ENCODE results near the gene BOD1L1. TPM values are rescaled to one million over a fixed set of nuclear protein-coding genes. Genes with fewer than 3 reads are reported as not detected.
"Not testable (repeated sequence)": the region's sequence is repeated elsewhere in the genome, so short reads cannot be mapped to it uniquely, and the experiment has no call there.

Gene BOD1L1
- total RNA-seq, 1 experiment from 2014 or later: 10.3 TPM

DNA sequence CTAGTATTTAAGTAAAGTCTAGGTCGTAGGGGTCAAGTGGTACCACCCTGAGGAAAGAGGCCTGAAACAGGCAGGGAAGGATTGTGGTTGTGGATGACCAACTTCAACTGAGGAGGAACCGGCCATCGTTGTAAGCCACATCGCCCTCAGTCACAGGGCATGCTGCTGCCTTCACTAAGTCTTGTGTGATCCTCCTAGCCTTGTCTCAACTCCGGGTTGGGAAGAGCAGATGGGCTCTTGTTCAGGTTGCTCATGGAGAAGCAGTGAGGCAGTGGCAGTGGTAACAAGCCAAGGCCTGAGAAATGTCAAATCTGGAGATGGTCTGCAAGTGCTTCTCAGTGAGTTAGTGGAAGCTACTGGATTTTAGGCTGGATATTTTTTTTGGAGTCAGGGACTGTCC lies 60.4 kb downstream of the BOD1L1 start:
- DNase-seq (ENCODE audit: low spot score): no peak
- in situ Hi-C loops (cut with HindIII; ENCODE audit: low sequenced_read_pairs): no loop called here

DNA sequence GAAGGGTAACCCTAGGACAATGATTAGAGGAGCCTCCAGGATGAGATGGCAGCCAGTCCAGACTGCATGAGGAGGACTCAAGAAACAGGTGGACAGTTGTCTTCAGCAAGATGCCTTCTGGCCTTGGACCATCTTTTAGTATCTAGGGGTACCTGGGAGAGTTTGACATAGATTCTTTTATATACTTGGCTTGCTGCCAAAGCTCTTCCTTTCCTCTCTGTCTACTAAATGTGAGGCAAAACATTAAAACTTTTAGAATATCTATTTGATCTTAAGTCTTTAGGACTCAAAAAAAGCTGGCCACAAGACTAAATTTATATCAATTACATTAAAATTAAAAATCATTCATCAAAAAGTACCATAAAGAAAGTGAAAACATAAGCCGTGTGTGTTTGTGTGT lies 64.6 kb downstream of the BOD1L1 start:
- in situ Hi-C loops (cut with HindIII; ENCODE audit: low sequenced_read_pairs): no loop called here

DNA sequence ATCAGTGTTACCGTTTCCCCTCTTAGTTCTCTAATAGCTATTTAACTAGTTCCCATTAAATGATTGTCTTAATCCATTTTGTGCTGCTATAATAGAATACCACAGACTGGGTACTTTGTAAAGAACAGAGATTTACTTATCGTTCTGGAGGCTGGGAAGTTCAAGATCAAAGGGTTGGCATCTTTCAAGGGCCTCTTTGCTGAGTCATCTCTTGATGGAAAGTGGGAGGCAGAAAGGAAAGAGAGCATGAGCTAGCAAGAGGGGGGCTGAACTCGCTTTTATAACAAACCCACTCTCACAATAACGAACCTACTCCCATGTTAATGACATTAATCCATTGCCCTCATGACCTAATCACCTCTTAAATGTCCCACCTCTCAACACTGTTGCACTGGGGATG lies 65.9 kb downstream of the BOD1L1 start:
- no peak for DNase-seq (ENCODE audit: low spot score)
- in situ Hi-C loops (cut with HindIII; ENCODE audit: low sequenced_read_pairs): no loop called here

More for the DNA sequence above, 64.6 kb downstream of the BOD1L1 start:
- no peak for DNase-seq (ENCODE audit: low spot score)

DNA sequence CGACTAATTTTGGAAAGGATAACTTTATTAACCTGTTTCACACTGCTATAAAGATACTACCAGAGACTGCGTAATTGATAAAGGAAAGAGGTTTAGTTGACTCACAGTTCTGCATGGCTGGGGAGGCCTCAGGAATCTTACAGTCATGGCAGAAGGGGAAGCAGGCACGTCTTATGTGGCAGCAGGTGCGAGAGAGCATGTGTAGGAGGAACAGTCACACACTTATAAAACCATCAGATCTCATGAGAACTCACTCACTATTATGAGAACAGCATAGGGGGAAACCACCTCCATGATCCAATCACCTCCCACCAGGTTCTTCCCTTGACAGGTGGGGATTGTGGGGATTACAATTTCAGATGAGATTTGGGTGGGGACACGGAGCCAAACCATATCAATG lies 67.4 kb downstream of the BOD1L1 start:
- in situ Hi-C loops (cut with HindIII; ENCODE audit: low sequenced_read_pairs); DNase-seq (ENCODE audit: low spot score): not testable (repeated sequence)

DNA sequence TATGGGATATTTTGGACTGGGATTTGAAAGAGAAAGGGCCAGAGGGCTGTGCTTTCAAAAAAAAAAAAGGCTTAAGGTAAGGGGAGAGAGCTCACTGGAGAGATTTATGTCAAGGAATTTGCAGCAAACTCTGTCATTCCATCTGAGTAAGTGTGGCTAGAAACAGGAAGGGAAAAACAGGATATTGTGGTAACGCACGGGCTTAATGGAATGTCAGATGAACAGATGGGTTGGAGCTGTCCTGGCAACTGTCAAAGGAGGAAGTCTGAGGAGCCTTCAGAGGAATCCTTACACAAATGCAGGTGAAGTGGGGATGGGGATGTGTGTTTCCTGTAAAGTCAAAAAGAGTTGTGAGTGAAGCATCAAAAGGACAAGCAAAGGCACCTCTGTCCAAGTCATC lies 68.1 kb downstream of the BOD1L1 start:
- DNase-seq (ENCODE audit: low spot score): no peak
- in situ Hi-C loops (cut with HindIII; ENCODE audit: low sequenced_read_pairs): no loop called here

DNA sequence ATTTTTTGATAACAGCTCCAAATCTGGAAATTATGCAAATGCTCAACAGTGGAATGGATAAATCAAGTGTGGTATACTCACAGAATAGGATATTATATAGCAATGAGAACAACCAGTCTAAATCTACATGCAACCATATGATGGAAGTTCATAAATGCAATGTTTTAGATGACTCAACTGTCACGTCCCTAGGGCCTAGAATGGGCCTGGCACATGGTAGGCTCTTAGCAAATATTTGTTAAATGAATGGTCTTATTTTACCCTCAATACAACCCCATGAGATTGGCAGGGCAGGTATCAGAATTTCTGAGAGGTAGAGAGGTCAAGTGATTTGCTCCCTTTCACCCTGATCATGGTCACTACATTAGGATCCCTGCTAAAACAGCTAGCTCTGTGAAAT lies 68.6 kb downstream of the BOD1L1 start:
- DNase-seq (ENCODE audit: low spot score): no peak
- in situ Hi-C loops (cut with HindIII; ENCODE audit: low sequenced_read_pairs): no loop called here

DNA sequence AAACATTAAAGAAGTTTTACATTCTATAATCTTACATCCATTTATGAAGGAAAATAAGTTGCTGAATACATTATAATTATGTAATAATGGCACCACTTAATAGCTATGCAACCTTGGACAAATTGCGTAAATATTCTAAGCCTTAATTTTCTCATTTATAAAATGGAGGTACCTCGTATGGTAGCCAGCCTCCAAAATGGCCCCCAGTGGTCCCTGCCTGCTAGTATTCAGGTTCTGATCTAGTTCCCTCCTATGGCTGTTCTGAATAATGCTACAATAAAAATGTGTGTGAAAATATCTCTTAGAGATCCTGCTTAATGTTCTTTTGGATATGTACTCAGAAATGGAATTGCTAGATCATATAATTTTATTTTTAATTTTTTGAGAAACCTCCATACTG lies 72.2 kb downstream of the BOD1L1 start:
- no peak for DNase-seq (ENCODE audit: low spot score)
- in situ Hi-C loops (cut with HindIII; ENCODE audit: low sequenced_read_pairs): no loop called here

DNA sequence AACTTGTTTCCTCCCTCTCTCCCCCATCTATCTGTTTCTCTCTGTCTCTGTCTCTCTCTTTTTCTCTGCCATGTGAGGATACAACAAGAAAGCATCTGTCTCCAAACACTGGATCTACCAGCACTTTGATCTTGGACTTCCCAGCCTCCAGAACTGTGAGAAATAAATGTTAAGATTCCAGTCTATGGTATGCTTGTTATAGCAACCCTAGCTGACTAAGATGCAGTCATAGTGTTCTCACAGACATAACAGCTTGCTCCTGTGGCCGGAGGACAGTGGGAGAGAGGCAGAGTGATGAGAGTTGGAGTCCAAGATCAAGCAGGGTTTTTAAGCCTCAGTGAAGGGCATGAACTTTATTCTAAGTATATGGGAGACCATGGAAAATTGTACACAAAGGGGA lies 74.4 kb downstream of the BOD1L1 start:
- DNase-seq (ENCODE audit: low spot score): no peak
- in situ Hi-C loops (cut with HindIII; ENCODE audit: low sequenced_read_pairs): no loop called here

DNA sequence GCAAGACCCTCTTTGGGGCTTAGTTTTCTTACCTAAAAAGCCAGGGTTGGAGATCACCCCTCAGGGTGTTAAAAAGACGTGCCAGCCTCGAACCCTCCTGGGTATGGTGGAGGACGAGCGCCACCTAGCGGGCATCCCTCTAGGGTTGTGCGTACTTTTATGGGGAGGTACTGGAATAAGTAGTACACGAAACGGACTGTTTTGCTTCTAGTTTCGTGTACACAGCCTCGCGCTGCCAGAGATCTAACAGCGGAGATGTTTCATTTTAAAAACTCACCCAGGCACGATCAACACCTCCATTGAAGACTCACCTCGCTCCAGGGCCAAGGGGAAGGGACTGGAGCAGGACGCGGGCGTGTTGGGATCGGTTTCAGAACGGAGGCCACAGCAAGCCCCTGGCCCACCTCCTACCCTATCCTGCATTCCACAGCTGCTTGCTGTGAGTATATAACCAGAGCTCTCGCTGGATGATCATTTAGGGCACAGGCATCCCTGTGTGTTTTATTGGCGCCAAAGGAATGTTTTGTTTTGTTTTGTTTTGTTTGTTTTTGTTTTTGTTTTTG lies 78.5 kb downstream of the BOD1L1 start:
- in situ Hi-C loops (cut with HindIII; ENCODE audit: low sequenced_read_pairs): no loop called here
- peak; percentile 51 for DNase-seq (ENCODE audit: low spot score)

DNA sequence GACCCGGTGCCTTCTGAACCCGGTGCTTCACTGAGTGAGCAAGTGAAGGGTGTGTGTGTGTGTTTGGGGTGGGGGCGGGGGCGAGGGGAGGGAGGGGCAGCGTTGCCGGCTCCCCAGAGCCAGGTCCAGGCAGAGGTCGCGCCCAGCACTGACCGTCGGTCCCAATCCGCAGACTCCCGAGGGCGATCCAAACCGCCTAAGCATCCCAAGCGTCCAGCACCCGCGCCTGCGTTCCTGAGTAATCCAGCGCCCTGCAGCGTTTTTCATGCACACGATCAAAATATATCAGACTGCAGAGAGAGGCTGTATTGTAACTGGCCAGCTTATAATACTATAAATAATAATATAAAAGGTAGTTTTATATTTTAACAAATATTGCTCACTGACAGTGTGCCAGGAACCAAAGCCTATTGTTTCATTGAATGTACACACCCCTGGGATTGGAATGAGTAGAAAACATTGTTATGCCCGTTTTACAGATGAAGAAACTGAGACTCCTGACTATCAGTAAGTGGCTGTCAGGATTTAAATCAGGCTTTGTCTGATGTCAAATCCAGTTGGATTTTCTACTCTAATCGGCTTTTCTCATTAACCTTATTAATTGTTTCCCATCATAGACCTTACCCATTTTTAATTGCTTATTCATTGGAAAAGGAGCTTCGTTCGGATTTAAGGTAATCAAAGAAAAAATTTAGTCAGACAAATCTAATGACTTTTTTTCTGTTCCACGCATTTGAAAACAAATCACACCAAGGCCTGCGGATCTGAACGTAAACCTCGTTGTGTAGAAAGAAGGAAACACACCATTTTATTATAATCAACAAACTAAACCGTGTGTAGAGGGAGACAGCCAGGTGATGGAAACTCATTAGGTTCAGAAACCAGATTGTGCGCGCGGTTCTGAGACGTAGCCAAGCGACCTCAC lies 79.2 kb downstream of the BOD1L1 start:
- DNase-seq (ENCODE audit: low spot score): no peak
- in situ Hi-C loops (cut with HindIII; ENCODE audit: low sequenced_read_pairs): no loop called here

DNA sequence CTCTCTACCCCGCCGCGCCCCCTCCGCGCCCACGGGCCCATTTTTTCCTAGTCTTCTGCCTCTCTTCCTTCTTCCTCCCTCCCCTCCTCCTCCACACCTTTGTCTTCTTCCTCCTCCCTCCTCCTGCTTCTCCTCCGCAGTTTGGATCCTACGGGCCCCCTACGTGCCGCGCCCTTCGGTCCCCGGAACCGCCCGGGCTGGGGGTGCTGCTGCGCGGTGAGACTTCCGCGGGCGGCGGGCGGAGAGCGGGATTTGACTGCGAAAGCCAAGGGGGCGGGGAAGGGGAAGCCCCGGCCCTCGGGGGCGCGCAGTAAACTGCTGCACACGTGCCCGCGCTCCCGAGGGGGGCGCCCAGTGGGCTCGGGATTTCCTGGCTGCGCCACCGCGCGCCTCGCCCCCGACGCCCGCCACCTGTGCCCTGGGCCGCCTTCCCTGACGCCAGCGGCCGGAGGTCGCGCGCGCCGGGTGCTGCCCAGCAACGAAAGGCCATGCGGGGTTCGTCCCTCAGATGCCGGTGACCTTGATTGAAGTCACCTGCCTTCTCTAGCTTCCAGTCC lies 80.0 kb downstream of the BOD1L1 start:
- in situ Hi-C loops (cut with HindIII; ENCODE audit: low sequenced_read_pairs): no loop called here
- DNase-seq (ENCODE audit: low spot score): no peak

DNA sequence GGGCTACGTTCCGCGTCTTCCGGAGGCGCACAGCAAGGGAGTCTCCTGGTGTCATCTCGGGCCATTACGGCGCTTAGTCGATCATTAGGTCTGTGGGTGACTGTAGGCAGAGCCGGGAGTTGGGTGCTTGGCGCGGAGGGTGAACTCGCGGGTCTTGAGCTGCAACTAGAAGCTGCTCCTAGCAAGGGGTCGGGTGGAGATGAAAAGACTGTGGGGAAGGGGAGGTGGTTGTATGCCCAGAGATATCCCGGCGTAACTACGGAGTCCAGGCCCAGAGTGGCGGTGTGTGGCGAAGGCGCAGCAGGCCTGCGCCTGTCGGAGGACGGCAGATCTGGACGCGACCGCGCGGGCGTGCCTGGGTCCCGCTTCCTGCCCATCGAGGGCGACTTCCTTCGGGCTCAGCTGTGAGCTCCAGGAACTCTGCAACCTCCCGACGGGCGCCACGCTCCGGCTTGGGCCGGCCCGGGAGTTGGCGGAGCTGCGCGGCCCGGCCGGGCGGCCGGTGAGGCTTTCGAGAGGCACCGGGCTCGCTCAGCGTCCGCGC lies 80.5 kb downstream of the BOD1L1 start:
- in situ Hi-C loops (cut with HindIII; ENCODE audit: low sequenced_read_pairs): no loop called here

DNA sequence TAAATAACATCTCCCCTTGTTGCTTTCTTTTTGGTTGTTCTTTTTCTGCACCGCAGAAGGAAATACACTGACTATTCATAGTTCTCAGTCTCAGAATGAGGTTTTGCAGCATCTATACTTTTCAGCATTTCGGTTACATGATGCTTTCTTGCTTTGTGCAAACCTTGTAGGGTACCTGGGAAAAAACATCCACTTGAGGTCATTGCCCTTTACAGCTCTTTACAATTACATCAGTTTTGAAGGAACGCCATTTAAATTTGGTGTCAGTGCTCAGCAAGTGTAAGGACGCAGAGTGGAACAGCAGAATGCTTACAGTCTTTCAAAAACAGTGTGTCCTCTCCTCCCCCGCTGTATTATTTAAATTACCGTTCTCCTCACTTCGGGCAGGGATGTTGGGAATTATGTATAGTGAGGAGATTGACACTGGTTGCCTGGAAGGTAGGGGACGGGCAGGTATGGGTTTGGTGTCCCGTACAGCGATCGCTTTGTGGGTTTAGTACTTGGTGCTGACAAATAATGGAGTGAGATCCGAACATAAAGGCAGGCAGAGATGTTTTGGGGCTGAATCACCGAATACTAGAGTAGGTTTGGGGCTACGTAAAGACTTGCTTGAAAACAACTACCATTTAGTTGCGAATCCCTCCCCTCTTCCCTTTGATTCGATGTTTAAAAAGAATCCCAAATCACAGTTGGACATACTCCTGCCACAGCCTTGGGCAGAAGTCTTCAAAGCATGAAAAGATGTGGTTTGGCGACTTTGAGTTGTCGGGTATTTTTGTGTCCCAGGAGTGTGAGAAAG lies 81.2 kb downstream of the BOD1L1 start:
- in situ Hi-C loops (cut with HindIII; ENCODE audit: low sequenced_read_pairs): no loop called here

More for the DNA sequence above, 80.5 kb downstream of the BOD1L1 start:
- DNase-seq (ENCODE audit: low spot score): no peak

DNA sequence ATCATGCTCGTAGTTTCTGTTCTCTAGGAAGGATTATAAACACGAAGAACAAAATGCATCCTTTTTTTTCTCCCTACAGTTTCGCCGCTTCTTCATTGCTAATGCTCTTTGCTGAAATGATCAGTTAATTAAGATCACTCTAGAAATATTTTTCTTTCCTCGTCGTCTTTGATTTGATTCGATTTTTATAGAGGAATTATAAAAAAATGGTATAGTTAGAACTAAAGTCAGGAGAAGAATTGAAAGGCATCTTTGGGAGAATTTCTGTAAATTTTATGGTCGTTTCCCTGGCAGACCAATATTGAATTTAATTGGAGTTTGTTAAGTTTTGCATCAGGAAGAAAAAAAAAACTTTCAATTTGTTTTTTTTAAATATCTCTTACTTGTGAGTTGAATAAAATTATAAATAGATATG lies 82.1 kb downstream of the BOD1L1 start:
- no peak for DNase-seq (ENCODE audit: low spot score)
- in situ Hi-C loops (cut with HindIII; ENCODE audit: low sequenced_read_pairs): no loop called here

More for the DNA sequence above, 81.2 kb downstream of the BOD1L1 start:
- no peak for DNase-seq (ENCODE audit: low spot score)

DNA sequence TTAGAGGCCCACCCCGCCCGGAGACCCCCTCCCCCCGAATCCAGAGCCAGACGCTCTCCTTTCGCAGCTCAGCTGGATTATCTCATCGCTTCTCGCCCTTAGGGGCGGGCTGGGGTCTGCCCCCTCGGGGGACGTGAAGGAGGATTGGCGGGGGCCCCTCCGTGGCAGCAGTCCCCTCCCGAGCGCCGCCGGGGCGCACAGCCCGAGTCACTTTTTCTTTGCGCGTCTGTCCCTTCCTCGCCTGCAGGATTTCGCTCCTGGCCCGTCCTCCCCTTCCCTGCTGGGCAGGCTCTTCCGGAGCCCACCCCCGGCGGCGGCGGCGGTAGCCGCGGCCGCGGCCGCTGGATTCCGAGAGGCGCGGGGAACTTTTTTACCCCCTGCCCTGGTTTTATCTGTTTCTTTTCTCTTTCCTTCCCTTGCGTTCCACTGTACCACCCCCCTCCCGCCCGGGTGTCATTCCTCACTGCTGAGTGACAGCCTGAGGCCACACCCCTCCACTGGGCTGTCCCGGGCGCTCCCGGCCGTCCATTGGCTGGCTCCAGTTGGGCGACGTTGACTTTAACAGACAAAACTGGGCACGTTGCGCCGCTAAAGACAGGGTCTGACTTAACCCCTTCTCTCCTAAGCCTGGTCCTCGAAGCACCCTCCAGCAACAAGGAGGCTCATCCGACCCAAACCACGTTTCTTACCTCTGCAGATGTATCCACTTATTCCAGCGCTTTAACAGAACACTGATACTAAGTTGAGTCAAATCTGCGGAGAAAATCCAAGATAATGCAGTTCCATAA lies 82.7 kb downstream of the BOD1L1 start:
- in situ Hi-C loops (cut with HindIII; ENCODE audit: low sequenced_read_pairs): no loop called here
- DNase-seq (ENCODE audit: low spot score): peak; percentile 30

DNA sequence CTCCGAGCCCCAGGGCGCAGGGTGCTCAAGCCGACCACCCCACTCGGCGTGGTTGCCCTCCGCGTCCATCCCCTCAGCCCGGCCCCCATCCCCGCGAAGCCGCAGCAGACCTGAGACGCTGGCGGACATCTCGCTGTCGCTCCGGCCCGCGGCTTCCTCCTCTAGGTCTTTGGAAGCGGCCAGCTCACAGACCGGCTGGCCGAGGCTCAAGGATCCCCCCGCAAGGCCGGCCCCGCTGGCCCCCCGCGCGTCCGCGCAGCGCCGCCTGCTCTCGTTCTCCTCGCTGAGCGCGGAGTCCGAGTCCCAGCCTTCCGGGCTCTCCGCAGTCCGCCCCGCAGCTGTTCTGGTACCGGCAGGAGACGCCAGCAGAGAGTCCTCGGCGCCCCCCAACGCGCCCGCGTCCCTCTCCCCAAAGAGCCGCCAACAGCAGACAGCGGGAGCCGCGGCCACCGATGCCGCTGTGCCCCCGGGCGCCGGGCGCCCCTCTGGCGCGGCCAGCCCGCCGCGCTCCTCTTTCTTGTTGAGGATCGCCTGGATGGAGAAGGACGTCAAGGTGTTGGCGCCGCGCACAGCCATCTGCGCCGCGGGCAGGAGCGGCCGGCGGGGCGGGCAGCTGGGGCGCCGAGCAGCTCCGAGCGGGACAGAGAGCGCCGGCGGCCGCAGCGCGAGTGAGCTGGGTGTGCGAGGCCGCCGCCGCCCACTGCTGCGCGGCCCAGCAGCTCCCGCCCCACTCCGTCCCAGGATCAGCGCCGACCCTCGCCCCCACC lies 83.5 kb downstream of the BOD1L1 start, which contains the start of gene NKX3-2:
Gene NKX3-2, minus strand, starts transcription at position 670 of the 767 bp plus-strand sequence. Its CDS starts 94 bp downstream, at position 576.
- peak; percentile 12 for DNase-seq (ENCODE audit: low spot score)
- in situ Hi-C loops (cut with HindIII; ENCODE audit: low sequenced_read_pairs): no loop called here

DNA sequence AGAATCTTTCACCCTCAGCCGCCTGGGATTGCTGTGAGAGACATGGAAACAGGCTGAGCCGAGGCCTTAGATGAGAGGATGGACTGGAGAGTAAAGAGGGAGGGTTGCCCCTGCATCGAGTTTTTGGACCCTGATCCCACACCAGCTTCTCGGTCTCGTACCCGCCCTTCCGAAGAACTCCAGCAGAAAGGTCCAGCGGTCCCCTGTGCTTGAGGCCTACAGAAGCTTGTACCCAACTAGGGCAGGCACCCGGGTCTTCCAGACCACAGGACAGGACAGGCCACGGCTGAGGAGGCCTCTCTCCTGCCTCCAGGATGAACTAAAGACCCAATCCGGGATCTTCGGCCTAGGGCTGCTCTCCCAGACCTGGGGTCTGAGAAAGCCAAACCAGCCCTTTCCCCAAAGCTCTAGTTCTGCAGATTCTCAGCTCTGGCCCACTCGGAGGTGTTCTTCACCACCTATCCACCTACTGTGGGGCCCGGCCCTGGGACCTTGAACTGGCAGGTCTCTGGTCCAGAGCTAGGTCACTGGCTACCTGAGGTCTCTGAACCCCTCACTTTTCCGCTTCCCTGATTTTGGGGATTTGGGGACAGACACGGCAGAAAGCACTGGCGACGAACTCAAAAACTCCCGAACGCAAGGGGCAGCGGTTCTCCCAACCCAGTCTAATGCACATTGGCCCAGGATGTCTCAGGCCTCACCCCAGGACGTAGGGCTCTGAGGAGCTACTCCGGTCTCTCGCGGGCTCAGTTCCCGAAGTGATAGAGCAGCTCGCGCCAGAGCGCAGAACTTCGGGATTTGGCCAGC lies 84.3 kb downstream of the BOD1L1 start:
- in situ Hi-C loops (cut with HindIII; ENCODE audit: low sequenced_read_pairs): no loop called here
- no peak for DNase-seq (ENCODE audit: low spot score)

All from G401 (cell line).